Measurements from ENCODE around the gene ANXA2.

GRCh38 chr15:60408463-60408981, 10.7 kb upstream of the ANXA2 start:
- no peak for TF ChIP-seq CTCF (IDR thresholded peaks at IDR 0.05)
- TF ChIP-seq EZH2 (IDR thresholded peaks at IDR 0.05; ENCODE audit: borderline replicate concordance, insufficient read depth, low read depth, low read length, poor library complexity, severe bottlenecking), result no peak
